ENCODE measurements around the gene BIRC7.

DNA sequence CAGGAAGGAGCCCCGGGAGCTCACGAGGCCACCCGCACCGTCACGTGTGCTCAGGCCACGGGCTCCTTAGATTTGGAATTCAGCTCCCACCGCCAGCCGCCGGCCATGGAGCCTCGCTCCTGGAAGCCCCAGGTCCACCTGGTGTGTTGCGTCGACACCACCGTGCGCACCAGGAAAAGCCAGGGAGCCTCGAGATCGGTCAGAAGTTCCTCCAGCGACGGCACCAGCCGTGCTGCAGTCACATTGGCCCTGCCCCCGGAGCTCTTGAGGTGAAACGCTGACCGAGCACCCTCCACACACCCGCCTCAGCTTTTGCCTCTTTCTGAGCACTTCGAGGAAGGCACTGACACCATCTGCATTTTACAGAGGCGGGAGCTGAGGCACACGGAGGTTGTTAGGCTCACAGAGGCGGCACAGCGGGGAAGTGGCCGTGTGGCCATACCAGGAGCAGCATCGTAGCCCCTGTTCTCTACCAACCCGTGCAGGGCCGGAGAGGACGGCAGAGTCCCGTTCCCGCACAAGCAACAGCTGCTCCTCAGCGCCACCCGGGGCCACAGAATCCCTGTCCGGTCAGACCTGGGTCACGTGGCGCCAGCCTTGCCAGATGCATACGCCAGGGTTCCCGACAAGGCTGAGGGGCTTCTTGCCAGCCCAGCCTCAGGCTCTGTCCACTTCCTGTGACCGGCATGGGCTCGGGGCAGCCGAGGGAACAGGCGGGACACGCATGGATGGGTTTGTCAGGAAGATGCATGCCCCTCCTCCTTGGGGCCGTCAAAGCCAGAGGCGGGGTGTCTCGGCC, 11.0 kb downstream of the BIRC7 start:
- TF ChIP-seq ZNF274 (IDR thresholded peaks at IDR 0.05; ENCODE audit: low read depth, low read length) (no peak), YY1 (IDR thresholded peaks at IDR 0.05; ENCODE audit: insufficient read depth, insufficient read length) (no peak)

Measured in NT2/D1 (cell line).